Activated gamma-delta T cell (primary cell): ENCODE results near the gene PTPRN2.
"Not testable (repeated sequence)": the region's sequence is repeated elsewhere in the genome, so short reads cannot be mapped to it uniquely, and the experiment has no call there.

Source experiments
- DNase-seq: peaks from one replicate; lab custom pipeline; 2025; lab: John Stamatoyannopoulos, UW

The PTPRN2 gene

DNA sequence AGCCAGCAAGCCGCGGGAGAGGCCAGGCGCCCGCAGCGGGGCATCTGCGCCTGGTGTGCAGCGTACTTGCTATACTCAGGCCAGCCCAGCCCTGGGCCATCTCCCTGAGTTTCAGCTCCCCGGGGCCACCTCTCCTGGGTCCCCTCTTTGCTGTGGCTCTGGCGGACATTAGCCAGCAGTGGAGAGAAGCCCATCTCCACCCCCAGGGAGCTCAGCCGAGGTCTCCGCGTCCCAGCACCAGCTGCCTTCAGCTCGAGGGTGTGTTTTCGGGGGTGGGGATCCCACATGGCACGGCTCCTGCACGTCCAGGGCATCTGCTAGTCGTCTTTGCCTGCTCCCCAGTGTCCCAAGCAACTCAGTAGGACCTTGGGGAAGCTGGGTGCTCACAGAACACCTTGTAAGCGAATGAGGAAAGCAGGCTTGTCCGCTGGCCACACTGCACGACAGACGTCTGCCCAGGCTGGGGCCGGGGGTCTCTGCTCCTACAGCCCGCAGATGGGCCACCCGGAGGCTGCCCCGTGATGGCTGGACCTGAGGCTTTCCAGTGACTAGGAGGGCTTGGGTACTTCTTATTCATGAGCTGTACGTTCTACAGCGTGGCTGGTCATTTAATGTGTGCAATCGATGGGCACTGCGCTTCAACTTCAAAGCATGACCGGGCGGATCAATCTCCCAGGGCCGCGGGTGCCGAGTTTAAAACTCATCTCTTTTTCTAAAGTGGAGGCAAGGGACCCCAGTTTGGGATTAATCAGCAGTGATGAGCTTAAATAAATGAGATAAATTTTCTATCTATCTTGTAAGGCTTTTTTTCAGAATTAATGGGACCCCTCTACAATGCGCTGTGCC lies 795.2 kb downstream of the PTPRN2 start:
- no peak for DNase-seq

- DNase-seq, result no peak
These were observed 796.0 kb downstream of the PTPRN2 start for GRCh38 chr7:157791666-157792065.

- DNase-seq, result no peak
These were observed 796.4 kb downstream of the PTPRN2 start for GRCh38 chr7:157791261-157791660.

- no peak for DNase-seq
These were observed 797.7 kb downstream of the PTPRN2 start for GRCh38 chr7:157789942-157790341.

DNA sequence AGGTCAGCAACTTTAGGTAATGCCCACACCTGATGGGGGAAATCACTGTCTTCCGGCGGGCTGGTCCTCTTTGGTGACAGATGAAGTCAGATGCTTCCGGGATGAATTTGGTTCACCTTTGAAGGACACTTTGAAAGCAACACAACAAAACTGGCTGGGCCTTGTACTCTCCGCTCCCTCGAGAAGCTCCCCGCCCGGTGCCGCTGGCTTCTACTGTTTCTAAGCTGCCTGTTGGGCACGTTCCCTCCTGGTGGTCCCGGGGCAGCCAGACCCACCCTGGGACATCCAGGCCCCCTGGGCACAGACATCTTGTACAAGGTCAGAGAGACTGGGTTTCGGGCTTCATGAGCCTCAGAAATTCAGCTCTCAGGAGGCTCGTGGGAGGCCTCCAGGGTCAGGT lies 798.5 kb downstream of the PTPRN2 start:
- DNase-seq, result no peak

GRCh38 chr7:157788573-157788972 lies 799.0 kb downstream of the PTPRN2 start:
- DNase-seq, result no peak

DNA sequence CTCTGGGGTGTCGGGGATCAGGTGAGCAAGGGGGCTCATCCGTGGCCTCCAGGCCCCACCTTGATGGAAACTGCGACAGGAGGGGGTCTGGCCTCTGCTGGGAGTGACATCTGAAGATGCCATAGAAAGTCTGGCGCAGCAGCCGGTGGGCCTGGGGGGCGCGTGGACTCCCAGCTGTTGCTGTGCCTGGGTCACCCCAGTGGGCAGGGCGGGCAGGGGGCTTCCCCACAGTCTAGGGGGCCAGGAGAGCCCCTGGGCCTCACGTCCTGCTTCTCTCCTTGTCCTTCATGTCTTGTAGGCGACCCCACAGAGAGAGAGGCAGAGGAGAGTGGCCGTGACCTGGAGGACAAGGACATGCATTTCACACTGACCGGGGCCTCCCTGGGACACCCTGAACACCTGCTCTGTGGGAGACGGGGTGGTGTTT lies 800.3 kb downstream of the PTPRN2 start:
- no peak for DNase-seq

GRCh38 chr7:157786375-157787274 lies 801.0 kb downstream of the PTPRN2 start:
- no peak for DNase-seq

DNA sequence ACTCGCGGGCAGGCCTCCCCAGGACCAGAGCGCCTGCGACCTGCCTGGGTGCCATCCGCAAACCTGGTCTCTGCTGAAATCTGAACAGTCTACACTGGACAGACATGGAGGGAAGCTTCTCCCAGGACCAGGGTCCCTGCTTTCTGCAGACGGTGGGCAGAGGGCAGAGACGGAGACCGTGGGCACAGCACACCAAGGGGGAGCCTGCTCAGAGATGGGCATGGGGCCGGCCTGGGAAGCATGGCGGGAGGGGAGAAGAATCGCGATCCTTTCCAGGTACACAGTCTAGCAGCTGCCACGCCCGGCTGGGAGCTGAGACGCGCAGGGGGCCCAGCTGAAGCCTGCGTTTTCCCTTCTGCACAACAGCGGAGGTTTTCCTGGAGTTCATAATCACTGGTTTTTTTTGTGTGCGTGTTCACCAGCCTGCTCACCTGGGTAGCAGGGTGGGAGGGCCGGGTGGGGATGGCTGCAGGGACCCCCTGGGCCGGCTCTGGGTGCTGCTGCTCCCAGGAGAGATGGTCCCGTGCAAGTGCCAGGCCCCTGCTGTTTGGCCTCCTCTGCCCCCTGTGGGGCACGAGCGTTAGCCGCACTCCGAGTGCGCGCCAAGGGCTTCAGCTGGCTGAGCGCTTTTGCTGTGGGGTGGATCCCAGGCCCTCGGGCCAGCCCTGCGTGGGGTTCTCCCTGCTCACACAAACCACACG lies 802.0 kb downstream of the PTPRN2 start:
- no peak for DNase-seq

GRCh38 chr7:157784979-157785441 lies 802.6 kb downstream of the PTPRN2 start:
- DNase-seq, result no peak

GRCh38 chr7:157784041-157784835 lies 803.4 kb downstream of the PTPRN2 start:
- DNase-seq, result no peak

DNA sequence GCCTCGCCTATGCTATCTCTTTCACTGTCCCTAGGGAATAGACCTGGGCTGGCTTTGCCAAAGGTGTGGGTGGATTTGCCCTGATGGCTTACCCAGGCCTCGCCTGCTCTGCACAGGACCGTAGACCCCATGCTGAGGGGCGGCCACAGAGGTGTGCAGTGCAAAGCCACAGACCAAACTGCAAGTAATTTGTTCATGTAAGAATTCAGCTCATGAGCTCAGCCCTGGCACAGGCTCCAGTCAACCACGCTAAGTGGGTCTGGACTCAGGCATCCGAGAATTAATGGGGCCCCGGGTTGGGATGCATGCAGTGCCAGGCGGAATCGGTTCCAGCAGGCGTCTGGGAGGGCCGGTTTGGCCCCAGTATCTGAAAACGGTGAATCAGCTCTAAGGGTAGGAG lies 805.6 kb downstream of the PTPRN2 start:
- no peak for DNase-seq

DNA sequence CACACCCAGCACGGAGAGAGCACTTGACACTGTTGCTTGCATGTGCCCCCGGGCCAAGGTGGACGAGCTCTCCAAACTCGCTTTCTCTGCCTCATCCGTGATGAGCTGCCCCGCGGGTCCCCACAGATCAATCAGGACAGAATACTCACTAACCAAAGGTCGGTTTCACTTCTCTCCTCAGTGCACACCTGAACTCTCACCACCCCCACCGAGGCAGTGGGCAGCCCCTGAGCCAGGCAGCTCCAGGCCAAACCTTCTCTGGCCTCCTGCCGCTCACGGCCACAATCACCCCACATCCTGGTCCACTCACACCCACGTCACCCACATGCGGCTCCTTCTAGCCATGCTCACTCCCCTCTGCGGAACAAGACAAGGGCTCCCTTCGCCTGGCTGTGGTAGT lies 806.9 kb downstream of the PTPRN2 start:
- DNase-seq, result no peak

DNA sequence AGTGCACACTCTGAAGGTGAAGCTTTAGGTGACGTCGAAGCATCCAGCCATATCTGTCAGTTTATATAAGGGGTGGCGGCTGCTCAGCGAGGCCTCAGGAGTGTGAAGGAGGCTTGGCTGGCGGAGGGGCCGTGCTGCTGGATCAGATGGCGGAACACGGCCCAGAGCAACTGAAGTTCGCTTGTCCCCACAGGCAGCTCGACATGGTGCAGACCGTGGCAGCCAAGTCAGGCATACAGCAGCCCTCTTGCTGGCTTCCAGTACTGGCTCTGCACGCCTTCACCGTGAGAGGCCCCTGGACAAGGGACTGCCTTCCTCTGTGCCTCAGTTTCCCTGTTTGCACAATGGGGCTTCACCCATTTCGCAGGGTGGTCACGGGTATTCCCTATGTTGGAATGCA lies 807.3 kb downstream of the PTPRN2 start:
- DNase-seq, result no peak

GRCh38 chr7:157779206-157779605 lies 808.4 kb downstream of the PTPRN2 start:
- DNase-seq, result no peak

DNA sequence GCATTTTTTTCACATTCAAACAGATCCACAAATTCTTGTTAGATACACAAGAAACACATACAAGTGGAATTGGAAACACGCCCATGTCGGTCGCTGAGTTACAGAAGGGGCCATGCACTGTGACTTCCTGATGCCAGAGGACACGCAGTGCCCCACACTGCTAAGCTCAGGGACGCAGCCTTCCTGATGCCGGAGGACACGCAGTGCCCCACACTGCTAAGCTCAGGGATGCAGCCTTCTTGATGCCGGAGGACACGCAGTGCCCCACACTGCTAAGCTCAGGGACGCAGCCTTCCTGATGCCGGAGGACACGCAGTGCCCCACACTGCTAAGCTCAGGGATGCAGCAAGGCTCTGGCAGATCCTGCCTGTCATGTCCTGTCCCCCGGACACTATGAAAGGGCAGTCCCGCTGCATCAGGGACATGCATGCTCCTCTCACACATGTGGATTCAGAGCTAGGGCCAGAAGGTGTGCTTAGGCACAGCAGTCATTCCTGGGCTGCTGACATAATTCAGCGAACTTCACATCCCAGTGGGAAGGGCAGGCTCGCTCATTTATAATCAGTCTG lies 810.3 kb downstream of the PTPRN2 start:
- not testable (repeated sequence) for DNase-seq

DNA sequence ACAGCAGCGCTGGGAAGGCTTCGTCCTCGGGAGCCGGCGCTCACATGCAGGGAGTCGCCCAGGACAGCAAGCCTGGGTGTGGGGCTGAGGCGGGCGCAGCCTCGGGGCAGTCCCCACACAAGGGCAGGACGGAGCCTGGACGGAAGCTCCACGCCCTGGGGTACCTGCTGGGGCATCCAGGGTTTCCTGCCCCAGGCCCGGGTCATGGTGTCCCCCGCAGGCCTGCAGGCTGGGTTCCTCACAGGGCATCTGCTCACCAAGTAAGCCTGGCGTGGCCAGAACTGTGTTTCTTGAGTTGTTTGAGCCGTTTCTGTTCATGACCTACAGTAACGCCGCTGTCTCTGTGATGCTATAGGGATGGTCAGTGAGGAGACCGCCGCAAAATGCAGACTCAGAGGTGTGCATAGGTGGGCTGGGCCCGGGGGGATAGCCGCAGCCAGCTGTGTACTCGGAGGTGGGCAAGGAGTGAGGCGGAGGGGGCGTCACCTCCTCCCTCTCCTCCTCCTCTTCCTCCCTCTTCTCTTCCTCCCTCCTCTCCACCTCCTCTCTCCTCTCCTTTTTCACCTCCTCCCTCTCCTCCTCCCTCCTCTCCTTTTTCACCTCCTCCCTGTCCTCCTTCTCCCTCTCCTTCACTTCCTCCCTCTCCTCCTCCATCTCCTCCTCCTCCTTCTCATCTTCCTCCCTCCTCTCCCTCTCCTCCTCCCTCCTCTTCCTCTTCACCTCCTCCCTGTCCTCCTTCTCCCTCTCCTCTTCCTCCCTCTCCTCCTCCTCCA lies 811.9 kb downstream of the PTPRN2 start:
- no peak for DNase-seq

GRCh38 chr7:157775021-157775559 lies 812.5 kb downstream of the PTPRN2 start:
- no peak for DNase-seq

- DNase-seq, result no peak
These were observed 813.1 kb downstream of the PTPRN2 start for GRCh38 chr7:157774495-157774894.

GRCh38 chr7:157773361-157773760 lies 814.3 kb downstream of the PTPRN2 start:
- no peak for DNase-seq
